ENCODE data around the gene CLEC4C. TPM values are rescaled to one million over a fixed set of nuclear protein-coding genes. Genes with fewer than 3 reads are reported as not detected.

CLEC4C gene
- total and polyA plus RNA-seq, 2 of the 8 experiments (the other 6 are each of a cell fraction or from before 2014, with no cell fraction given), result 0.76 TPM; not detected in 1

- no peak within 1 kb of the TSS; the same call in 1 of the 2 replicates for H4K8ac ChIP-seq (ENCODE audit: extremely low read depth, insufficient read depth, low read length)
- POLR2A ChIA-PET (ENCODE audit: partially characterized antibody), result interaction anchor here (0.6 to 1.9 kb wide), 9 partner anchors 10 to 438 kb away, joined by 3 to 5 read pairs (median 3); no protein-coding TSS in a partner anchor
- H3K23ac ChIP-seq (ENCODE audit: insufficient read length), result no peak within 1 kb of the TSS
- H3K36me3 ChIP-seq (ENCODE audit: control insufficient read depth in 2 of 4, insufficient read depth in 4 of 4, low read length in 3 of 4), result no peaks in the 10 kb centered on the region
- no peak within 1 kb of the TSS for H2AFZ ChIP-seq (ENCODE audit: low read length)
- no peaks in the 10 kb centered on the region for H3K27me3 ChIP-seq (replicated peaks in 1 of 4; ENCODE audit: control insufficient read depth in 3 of 4, extremely low read depth in 1 of 4, insufficient read depth in 3 of 4, low read length in 3 of 4)
- H3K56ac ChIP-seq (replicated peaks; ENCODE audit: insufficient read length, low read depth, low read length), result peak within 1 kb of the TSS; percentile 52
- H3K27ac ChIP-seq (ENCODE audit: low read depth, low read length), result peak within 1 kb of the TSS; percentile 48
- no peaks in the 10 kb centered on the region for H3K79me1 ChIP-seq (ENCODE audit: low read depth, low read length)
- DNase-seq (ENCODE audit: low read depth in 1 of 2, low spot score in 2 of 2) (no peak), FAIRE-seq (no peak)
- H3K79me2 ChIP-seq (ENCODE audit: control insufficient read depth in 1 of 2, insufficient read depth in 2 of 2, low read length in 2 of 2), result no peaks in the 10 kb centered on the region
- peak within 1 kb of the TSS; percentile 71 for H4K91ac ChIP-seq (replicated peaks; ENCODE audit: insufficient read length, low read length)
- WGBS, 2 experiments (ENCODE audit: extremely low coverage in 1 of 2, insufficient coverage in 1 of 2, insufficient read length in 1 of 2, insufficient replicate concordance in 2 of 2, low coverage in 1 of 2, low lambda C conversion rate in 2 of 2, missing lambda C conversion rate in 1 of 2), result 79% methylated on average over 7 of the region's 7 CpGs; no CpG with 5 or more reads in 1 of the 2 experiments
- H4K5ac ChIP-seq (ENCODE audit: insufficient read length, low read depth, low read length), result peak within 1 kb of the TSS; percentile 47
- CTCF ChIA-PET (ENCODE audit: partially characterized antibody), result interaction anchor here (0.8 to 2.5 kb wide), 12 partner anchors 10 to 110 kb away, joined by 3 to 9 read pairs (median 3); no protein-coding TSS in a partner anchor
- H3K9me3 ChIP-seq (ENCODE audit: insufficient read depth in 2 of 2, low read depth in 1 of 2, low read length in 1 of 2), result no peaks in the 10 kb centered on the region
- no peaks in the 10 kb centered on the region for H4K20me1 ChIP-seq (replicated peaks in 1 of 2; ENCODE audit: control insufficient read depth in 1 of 2, insufficient read depth in 2 of 2, low read length in 2 of 2)
- no peaks in the 10 kb centered on the region for H3K23me2 ChIP-seq (ENCODE audit: low read depth, low read length)
- peak within 1 kb of the TSS; percentile 89; the same call in 1 of the 2 replicates for H2BK5ac ChIP-seq (ENCODE audit: low read depth, low read length)
- H2BK15ac ChIP-seq (ENCODE audit: low read length), result no peak within 1 kb of the TSS
- H3K9ac ChIP-seq (replicated peaks in 1 of 4; ENCODE audit: extremely low read depth in 1 of 4, low read depth in 3 of 4, low read length in 3 of 4), result no peak within 1 kb of the TSS; a peak in 1 of 7 replicates
- peak within 1 kb of the TSS; percentile 40 for H3K4ac ChIP-seq (replicated peaks; ENCODE audit: insufficient read length, low read depth, low read length)
- peak within 1 kb of the TSS; percentile 83 for H2BK20ac ChIP-seq (ENCODE audit: low read length)
- peak within 1 kb of the TSS; percentile 72 for H3K18ac ChIP-seq (ENCODE audit: extremely low read depth, low read length)
- no peak within 1 kb of the TSS for H3K14ac ChIP-seq (ENCODE audit: insufficient read length)
- H2AK5ac ChIP-seq (ENCODE audit: low read depth, low read length), result 0 out of 2 replicates have a peak within 1 kb of the TSS, but pooled peaks have one; percentile 28
- peaks cover 2 to 16% (median 9%) of the 10 kb centered on the region in 4 experiments; a peak in 6 of 7 replicates for H3K4me1 ChIP-seq (replicated peaks in 1 of 4; ENCODE audit: control insufficient read depth in 3 of 4, insufficient read depth in 4 of 4, low read length in 3 of 4)
- peak within 1 kb of the TSS; percentile 69 for H2BK120ac ChIP-seq (replicated peaks; ENCODE audit: low read depth, low read length)
- peak within 1 kb of the TSS; percentile 96 for H2BK12ac ChIP-seq (ENCODE audit: low read depth, low read length)
- H3K4me3 ChIP-seq (ENCODE audit: extremely low read depth in 1 of 4, insufficient read depth in 2 of 4, low read depth in 3 of 4, low read length in 4 of 4), result peak within 1 kb of the TSS in 1 of 4 experiments; percentile 7; a peak in 1 of 8 replicates
- peak within 1 kb of the TSS; percentile 43 to 56; a peak in 3 of 4 replicates for H3K4me2 ChIP-seq (ENCODE audit: insufficient read depth in 1 of 2, low read depth in 2 of 2, low read length in 2 of 2)
- no peak for TF ChIP-seq EP300 (IDR thresholded peaks at IDR 0.05; ENCODE audit: borderline replicate concordance in 1 of 2, low read depth in 2 of 2, low read length in 2 of 2)
- no peak for TF ChIP-seq EZH2 (IDR thresholded peaks at IDR 0.05; ENCODE audit: low read depth, low read length, severe bottlenecking)
- no peak for TF ChIP-seq SP2 (IDR thresholded peaks at IDR 0.05; ENCODE audit: low read length)
- no peak for TF ChIP-seq SAP30 (IDR thresholded peaks at IDR 0.05; ENCODE audit: insufficient read depth, insufficient replicate concordance, low read length)
- TF ChIP-seq RFX5 (IDR thresholded peaks at IDR 0.05; ENCODE audit: borderline replicate concordance, low read depth, low read length), result no peak
- TF ChIP-seq MAFK (IDR thresholded peaks at IDR 0.05; ENCODE audit: low read depth, low read length), result no peak
- TF ChIP-seq SP4 (IDR thresholded peaks at IDR 0.05; ENCODE audit: low read length), result no peak
Observed at GRCh38 chr12:7695566-7696197, 51.5 kb downstream of the CLEC4C start, which contains the start of gene GDF3. TSS of gene GDF3 (minus strand) at chr12:7695775. CDS start at chr12:7695728, 47 bp downstream.
